ENCODE measurements around the gene KIAA0930. TPM values are rescaled to one million over a fixed set of nuclear protein-coding genes. Genes with fewer than 3 reads are reported as not detected.
A peak's percentile ranks its signal among the peaks of the same experiment; 100 is the strongest.
"Not testable (repeated sequence)": the region's sequence is repeated elsewhere in the genome, so short reads cannot be mapped to it uniquely, and the experiment has no call there.

The KIAA0930 gene
- total RNA-seq, 6 experiments from 2014 or later = 53.9 to 70.1 (median 57.8) TPM

DNA sequence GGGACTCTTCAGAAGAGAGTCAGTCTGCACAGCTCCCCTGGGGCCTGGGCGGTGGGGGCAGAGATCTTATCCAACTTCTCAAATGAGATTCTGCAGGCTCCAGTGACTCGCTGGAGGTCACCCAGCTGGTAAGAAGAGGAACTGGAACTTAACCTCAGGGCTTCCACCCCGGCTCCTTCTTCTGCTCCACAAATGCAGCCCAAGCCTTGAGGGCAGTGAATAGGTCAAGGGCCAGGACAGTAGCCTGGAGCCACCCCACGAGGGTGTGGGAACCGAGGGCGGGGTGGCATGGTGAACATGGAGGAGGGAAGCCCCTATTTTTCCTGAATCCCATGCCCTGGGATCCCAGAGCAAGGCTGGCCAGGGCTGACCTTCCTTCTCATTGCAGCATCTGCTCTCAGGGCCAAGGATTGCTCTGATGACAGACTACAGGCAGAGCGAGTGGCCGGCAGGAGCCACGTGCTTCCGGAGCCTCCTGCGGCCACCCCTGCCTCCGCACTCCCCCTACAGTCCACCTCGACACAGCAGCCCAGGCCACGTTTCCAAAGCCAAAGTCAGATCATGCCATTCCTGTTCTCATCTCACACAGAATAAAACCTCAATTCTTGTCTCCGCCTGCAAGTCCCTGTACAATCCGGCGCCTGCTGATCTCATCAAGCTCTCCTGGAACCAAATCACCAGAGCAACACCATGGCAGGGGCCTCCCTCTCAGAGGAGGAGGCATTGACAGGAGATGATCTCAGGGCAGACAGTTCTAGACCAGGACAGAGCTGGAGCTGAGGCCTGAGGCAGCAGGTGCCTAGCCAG lies 23.0 kb upstream of the KIAA0930 start:
- H3K4me1 Mint-ChIP-seq (ENCODE audit: low read depth) = peaks cover 10% of the 10 kb centered on the region
- H3K9me3 Mint-ChIP-seq = no peaks in the 10 kb centered on the region
- peaks cover 13% of the 10 kb centered on the region for H3K27me3 Mint-ChIP-seq (ENCODE audit: insufficient read depth)
- H3K36me3 Mint-ChIP-seq (ENCODE audit: low read depth) = no peaks in the 10 kb centered on the region
- H3K27ac Mint-ChIP-seq = peak overlapping the region; percentile 40
- DNase-seq = peak; percentile 78
- peak; percentile 85 for TF ChIP-seq CTCF (IDR thresholded peaks at IDR 0.05)
- no peak overlapping the region for H3K4me3 Mint-ChIP-seq

- Mint-ChIP-seq H3K4me1 (ENCODE audit: low read depth) (peaks cover 10% of the 10 kb centered on the region), H3K9me3 (peaks cover 2% of the 10 kb centered on the region; the same call in 1 of the 2 replicates), H3K36me3 (ENCODE audit: low read depth) (no peaks in the 10 kb centered on the region), H3K27ac (no peak overlapping the region; the same call in 1 of the 2 replicates), H3K27me3 (ENCODE audit: insufficient read depth) (peaks cover 13% of the 10 kb centered on the region), H3K4me3 (no peak overlapping the region)
- DNase-seq = no peak
- TF ChIP-seq CTCF (IDR thresholded peaks at IDR 0.05) = no peak
These were observed 22.3 kb upstream of the KIAA0930 start for GRCh38 chr22:45262931-45263462.

GRCh38 chr22:45262195-45262930 lies 21.7 kb upstream of the KIAA0930 start:
- no peak for TF ChIP-seq CTCF (IDR thresholded peaks at IDR 0.05)
- Mint-ChIP-seq H3K36me3 (ENCODE audit: low read depth) (no peaks in the 10 kb centered on the region), H3K4me1 (ENCODE audit: low read depth) (peaks cover 10% of the 10 kb centered on the region), H3K27ac (no peak overlapping the region), H3K4me3 (no peak overlapping the region), H3K9me3 (peaks cover 3% of the 10 kb centered on the region; the same call in 1 of the 2 replicates), H3K27me3 (ENCODE audit: insufficient read depth) (peaks cover 15% of the 10 kb centered on the region)
- DNase-seq = no peak

GRCh38 chr22:45261407-45262088 lies 20.9 kb upstream of the KIAA0930 start:
- no peak for DNase-seq
- Mint-ChIP-seq H3K9me3 (peaks cover 3% of the 10 kb centered on the region; the same call in 1 of the 2 replicates), H3K27me3 (ENCODE audit: insufficient read depth) (peaks cover 15% of the 10 kb centered on the region), H3K36me3 (ENCODE audit: low read depth) (no peaks in the 10 kb centered on the region), H3K4me3 (no peak overlapping the region), H3K4me1 (ENCODE audit: low read depth) (peaks cover 10% of the 10 kb centered on the region), H3K27ac (no peak overlapping the region)
- no peak for TF ChIP-seq CTCF (IDR thresholded peaks at IDR 0.05)

- H3K36me3 Mint-ChIP-seq (ENCODE audit: low read depth); H3K9me3 Mint-ChIP-seq; H3K27ac Mint-ChIP-seq; H3K4me3 Mint-ChIP-seq; DNase-seq: not testable (repeated sequence)
- Mint-ChIP-seq H3K27me3 (ENCODE audit: insufficient read depth) (peaks cover 15% of the 10 kb centered on the region), H3K4me1 (ENCODE audit: low read depth) (peaks cover 10% of the 10 kb centered on the region)
These were observed 19.7 kb upstream of the KIAA0930 start for GRCh38 chr22:45260395-45260759.

All from HFFc6 (cell line).